ENCODE measurements around the gene ANKRD49. TPM values are rescaled to one million over a fixed set of nuclear protein-coding genes. Genes with fewer than 3 reads are reported as not detected.

Gene ANKRD49
- total and polyA plus RNA-seq, 2 of the 8 experiments (the other 6 are each of a cell fraction or from before 2014, with no cell fraction given), result 7.4 to 12.2 TPM

DNA sequence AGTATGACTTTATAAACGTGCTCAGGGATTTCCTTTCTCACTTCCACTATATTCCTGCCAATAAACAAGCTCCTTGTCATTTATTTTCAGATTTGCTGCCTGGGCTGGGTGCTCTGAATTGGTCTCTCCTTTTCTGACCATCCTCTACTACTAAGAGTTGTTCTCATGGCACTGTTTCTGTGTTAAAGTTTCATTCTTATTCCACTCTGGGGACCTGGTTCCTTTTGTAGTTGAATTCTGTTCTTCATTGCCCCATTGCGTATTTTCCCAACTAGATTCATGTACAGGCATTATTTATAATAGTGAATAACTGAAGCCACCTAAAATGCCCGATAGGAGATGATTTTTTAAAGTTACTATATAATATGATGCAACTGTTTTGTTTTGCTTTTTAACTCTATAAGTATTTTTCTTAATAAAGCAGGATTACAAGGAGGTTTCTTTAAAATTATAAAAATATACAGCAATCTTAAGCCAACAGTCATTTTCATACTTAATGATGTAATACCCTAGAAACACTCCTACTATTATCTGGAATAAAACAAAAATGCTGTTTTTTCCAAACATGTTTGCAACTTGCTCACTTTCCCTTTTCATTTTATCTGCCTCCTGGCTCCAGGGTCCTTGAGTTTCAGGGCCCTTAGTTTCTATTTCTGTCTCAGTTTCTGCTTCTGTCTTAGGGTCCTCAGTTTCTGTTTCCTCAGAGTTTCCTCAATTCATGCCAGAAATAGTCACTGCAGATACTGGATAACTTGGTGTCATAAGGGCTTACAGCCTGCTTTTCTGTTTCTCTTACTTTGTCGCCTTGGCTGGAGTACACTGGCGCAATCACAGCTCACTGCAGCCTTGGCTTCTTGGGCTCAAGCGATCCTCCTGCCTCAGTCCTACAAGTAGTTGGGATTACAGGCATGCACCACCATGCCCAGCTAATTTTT lies 40.2 kb downstream of the ANKRD49 start:
- H2BK12ac ChIP-seq (ENCODE audit: low read depth, low read length), result no peak overlapping the region
- no peaks in the 10 kb centered on the region for H4K20me1 ChIP-seq (replicated peaks in 1 of 2; ENCODE audit: control insufficient read depth in 1 of 2, insufficient read depth in 2 of 2, low read length in 2 of 2)
- no peak overlapping the region for H3K4me2 ChIP-seq (ENCODE audit: insufficient read depth in 1 of 2, low read depth in 2 of 2, low read length in 2 of 2)
- TF ChIP-seq, protein P1, sequence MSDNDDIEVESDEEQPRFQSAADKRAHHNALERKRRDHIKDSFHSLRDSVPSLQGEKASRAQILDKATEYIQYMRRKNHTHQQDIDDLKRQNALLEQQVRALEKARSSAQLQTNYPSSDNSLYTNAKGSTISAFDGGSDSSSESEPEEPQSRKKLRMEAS (IDR thresholded peaks at IDR 0.05), result no peak
- no peak for TF ChIP-seq SUZ12 (IDR thresholded peaks at IDR 0.05; ENCODE audit: low read length)
- TF ChIP-seq BCL11A (IDR thresholded peaks at IDR 0.05; ENCODE audit: low read depth in 2 of 2, low read length in 2 of 2), result no peak
- TF ChIP-seq CREB1 (IDR thresholded peaks at IDR 0.05), result no peak
- TF ChIP-seq TAF7 (optimal IDR thresholded peaks at IDR 0.05; ENCODE audit: borderline replicate concordance, low read depth, low read length), result no peak
- no peak for TF ChIP-seq SAP30 (IDR thresholded peaks at IDR 0.05; ENCODE audit: insufficient read depth, insufficient replicate concordance, low read length)
- TF ChIP-seq SP1 (IDR thresholded peaks at IDR 0.05; ENCODE audit: low read depth, low read length), result no peak
- TF ChIP-seq CHD1 (IDR thresholded peaks at IDR 0.05; ENCODE audit: low read depth, low read length), result no peak
- H3K9ac ChIP-seq (replicated peaks in 1 of 4; ENCODE audit: extremely low read depth in 1 of 4, low read depth in 3 of 4, low read length in 3 of 4), result no peak overlapping the region
- H3K79me2 ChIP-seq (ENCODE audit: control insufficient read depth in 1 of 2, insufficient read depth in 2 of 2, low read length in 2 of 2), result no peaks in the 10 kb centered on the region
- H4K5ac ChIP-seq (ENCODE audit: insufficient read length, low read depth, low read length), result no peak overlapping the region
- no peak overlapping the region for H3K14ac ChIP-seq (ENCODE audit: insufficient read length)
- H2AFZ ChIP-seq (ENCODE audit: low read length), result no peak overlapping the region
- no peaks in the 10 kb centered on the region for H3K23me2 ChIP-seq (ENCODE audit: low read depth, low read length)
- H2AK5ac ChIP-seq (ENCODE audit: low read depth, low read length), result no peak overlapping the region
- no peaks in the 10 kb centered on the region for H3K27me3 ChIP-seq (replicated peaks in 1 of 4; ENCODE audit: control insufficient read depth in 3 of 4, extremely low read depth in 1 of 4, insufficient read depth in 3 of 4, low read length in 3 of 4)
- H3K18ac ChIP-seq (ENCODE audit: extremely low read depth, low read length), result no peak overlapping the region
- H4K91ac ChIP-seq (replicated peaks; ENCODE audit: insufficient read length, low read length), result no peak overlapping the region
- FAIRE-seq (no peak), DNase-seq (ENCODE audit: low read depth in 1 of 2, low spot score in 2 of 2) (no peak)
- no peak overlapping the region for H3K56ac ChIP-seq (replicated peaks; ENCODE audit: insufficient read length, low read depth, low read length)
- no peaks in the 10 kb centered on the region for H3K4me1 ChIP-seq (replicated peaks in 1 of 4; ENCODE audit: control insufficient read depth in 3 of 4, insufficient read depth in 4 of 4, low read length in 3 of 4)
- ChIA-PET POLR2A (ENCODE audit: partially characterized antibody) (no interaction called here), CTCF (ENCODE audit: partially characterized antibody) (interaction anchor here (0.6 to 1.7 kb wide), 4 partner anchors 11 to 69 kb away, joined by 3 to 4 read pairs (median 4); no protein-coding TSS in a partner anchor)
- no peak overlapping the region for H3K23ac ChIP-seq (ENCODE audit: insufficient read length)
- no peak overlapping the region for H2BK120ac ChIP-seq (replicated peaks; ENCODE audit: low read depth, low read length)
- no peak overlapping the region for H3K4me3 ChIP-seq (ENCODE audit: extremely low read depth in 1 of 4, insufficient read depth in 2 of 4, low read depth in 3 of 4, low read length in 4 of 4)
- H3K9me3 ChIP-seq (ENCODE audit: insufficient read depth in 2 of 2, low read depth in 1 of 2, low read length in 1 of 2), result no peaks in the 10 kb centered on the region
- no peak overlapping the region; the same call in 1 of the 2 replicates for H4K8ac ChIP-seq (ENCODE audit: extremely low read depth, insufficient read depth, low read length)
- no peak overlapping the region for H2BK5ac ChIP-seq (ENCODE audit: low read depth, low read length)
- no peak overlapping the region for H2BK15ac ChIP-seq (ENCODE audit: low read length)
- no peak overlapping the region for H3K27ac ChIP-seq (ENCODE audit: low read depth, low read length)
- no peaks in the 10 kb centered on the region for H3K36me3 ChIP-seq (ENCODE audit: control insufficient read depth in 2 of 4, insufficient read depth in 4 of 4, low read length in 3 of 4)
- WGBS, 2 experiments (ENCODE audit: extremely low coverage in 1 of 2, insufficient coverage in 1 of 2, insufficient read length in 1 of 2, insufficient replicate concordance in 2 of 2, low coverage in 1 of 2, low lambda C conversion rate in 2 of 2, missing lambda C conversion rate in 1 of 2), result 90% methylated on average over 6 of the region's 6 CpGs; no CpG with 5 or more reads in 1 of the 2 experiments
- H2BK20ac ChIP-seq (ENCODE audit: low read length), result no peak overlapping the region
- no peak overlapping the region for H3K4ac ChIP-seq (replicated peaks; ENCODE audit: insufficient read length, low read depth, low read length)
- H3K79me1 ChIP-seq (ENCODE audit: low read depth, low read length), result no peaks in the 10 kb centered on the region

Measured in H1 (cell line).